Chondrocyte (in vitro differentiated cells): Measurements from ENCODE around the gene MEIS2. TPM values are rescaled to one million over a fixed set of nuclear protein-coding genes. Genes with fewer than 3 reads are reported as not detected.

ENCODE experiments used
- DNase-seq: peaks from one replicate; pipeline ENCODE4 v3.0.0; 2021; ENCODE audit warnings: mixed read lengths, low spot score
- H3K27ac Mint-ChIP-seq: one replicate; pipeline ENCODE4 v1.8.0; 2021; ENCODE audit warnings: mild to moderate bottlenecking, moderate library complexity, mixed read lengths; ENCODE audit not compliant: unreplicated experiment
- H3K27me3 Mint-ChIP-seq: 2 replicates; pipeline ENCODE4 v1.8.0; 2021; ENCODE audit warnings: low read depth, mixed read lengths
- H3K36me3 Mint-ChIP-seq: 2 replicates; pipeline ENCODE4 v1.8.0; 2021; ENCODE audit warnings: low read depth, mixed read lengths
- H3K4me1 Mint-ChIP-seq: 2 replicates; pipeline ENCODE4 v1.8.0; 2021; ENCODE audit warnings: low read depth, mild to moderate bottlenecking, mixed read lengths
- H3K4me3 Mint-ChIP-seq: one replicate; pipeline ENCODE4 v1.8.0; 2021; ENCODE audit warnings: mild to moderate bottlenecking, moderate library complexity, mixed read lengths; ENCODE audit not compliant: unreplicated experiment
- H3K9me3 Mint-ChIP-seq: 2 replicates; pipeline ENCODE4 v1.8.0; 2021; ENCODE audit warnings: low read depth, mixed read lengths
- total RNA-seq: library from RNA; stranded (reverse); gene quantifications from 3 replicates; pipeline ENCODE4 v1.2.1, GENCODE V29; 2021
- TF ChIP-seq, protein P1 (sequence below): fragments of 200-600 bp; sonication (generic); IDR thresholded peaks from 2 replicates; pipeline ENCODE4 v1.5.0; 2021; ENCODE audit warnings: antibody characterized with exemption, mild to moderate bottlenecking, moderate library complexity

MEIS2 gene
- total RNA-seq, 1 donor from 2014 or later = 28.3 TPM

- peaks cover 33% of the 10 kb centered on the region for H3K4me1 Mint-ChIP-seq
- no peak overlapping the region for H3K27ac Mint-ChIP-seq
- no peaks in the 10 kb centered on the region for H3K9me3 Mint-ChIP-seq
- H3K27me3 Mint-ChIP-seq = peaks cover 83% of the 10 kb centered on the region
- no peak overlapping the region for H3K4me3 Mint-ChIP-seq
- peaks cover 11% of the 10 kb centered on the region for H3K36me3 Mint-ChIP-seq
- TF ChIP-seq, protein P1, sequence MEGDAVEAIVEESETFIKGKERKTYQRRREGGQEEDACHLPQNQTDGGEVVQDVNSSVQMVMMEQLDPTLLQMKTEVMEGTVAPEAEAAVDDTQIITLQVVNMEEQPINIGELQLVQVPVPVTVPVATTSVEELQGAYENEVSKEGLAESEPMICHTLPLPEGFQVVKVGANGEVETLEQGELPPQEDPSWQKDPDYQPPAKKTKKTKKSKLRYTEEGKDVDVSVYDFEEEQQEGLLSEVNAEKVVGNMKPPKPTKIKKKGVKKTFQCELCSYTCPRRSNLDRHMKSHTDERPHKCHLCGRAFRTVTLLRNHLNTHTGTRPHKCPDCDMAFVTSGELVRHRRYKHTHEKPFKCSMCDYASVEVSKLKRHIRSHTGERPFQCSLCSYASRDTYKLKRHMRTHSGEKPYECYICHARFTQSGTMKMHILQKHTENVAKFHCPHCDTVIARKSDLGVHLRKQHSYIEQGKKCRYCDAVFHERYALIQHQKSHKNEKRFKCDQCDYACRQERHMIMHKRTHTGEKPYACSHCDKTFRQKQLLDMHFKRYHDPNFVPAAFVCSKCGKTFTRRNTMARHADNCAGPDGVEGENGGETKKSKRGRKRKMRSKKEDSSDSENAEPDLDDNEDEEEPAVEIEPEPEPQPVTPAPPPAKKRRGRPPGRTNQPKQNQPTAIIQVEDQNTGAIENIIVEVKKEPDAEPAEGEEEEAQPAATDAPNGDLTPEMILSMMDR = no peak
- DNase-seq = no peak
Observed at GRCh38 chr15:37107071-37107743, 6.9 kb upstream of the MEIS2 start.

DNA sequence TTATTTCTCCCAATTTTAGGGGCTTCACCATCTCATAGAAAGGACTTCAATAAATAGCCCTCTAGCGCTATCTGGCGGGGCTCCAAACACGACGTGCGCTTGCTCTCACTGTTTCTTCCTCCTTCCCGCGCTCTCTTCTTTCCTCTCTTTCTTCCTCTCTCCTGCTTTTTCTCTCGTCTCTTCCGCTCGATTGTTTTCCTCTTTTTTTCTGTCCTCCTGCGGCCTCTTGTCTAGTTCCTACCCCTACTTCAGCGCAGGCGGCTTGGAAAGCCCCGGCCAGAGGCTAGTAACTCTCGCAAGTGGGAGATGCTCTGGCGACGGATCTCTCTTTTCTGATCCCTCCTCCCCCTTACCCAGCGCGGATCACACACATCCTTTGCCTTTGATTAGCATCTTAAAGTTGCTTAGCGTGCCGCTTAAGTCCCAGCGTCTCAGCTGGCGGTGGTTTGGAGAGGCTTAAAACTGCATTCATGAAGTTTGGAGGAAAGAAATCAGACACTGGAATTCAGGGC lies 6.2 kb upstream of the MEIS2 start:
- peak overlapping the region; percentile 67 for H3K4me3 Mint-ChIP-seq
- H3K9me3 Mint-ChIP-seq = no peaks in the 10 kb centered on the region
- H3K36me3 Mint-ChIP-seq = peaks cover 11% of the 10 kb centered on the region
- TF ChIP-seq, protein P1 = peak; percentile 78
- H3K27ac Mint-ChIP-seq = no peak overlapping the region
- H3K27me3 Mint-ChIP-seq = peaks cover 79% of the 10 kb centered on the region
- peaks cover 36% of the 10 kb centered on the region for H3K4me1 Mint-ChIP-seq
- no peak for DNase-seq

DNA sequence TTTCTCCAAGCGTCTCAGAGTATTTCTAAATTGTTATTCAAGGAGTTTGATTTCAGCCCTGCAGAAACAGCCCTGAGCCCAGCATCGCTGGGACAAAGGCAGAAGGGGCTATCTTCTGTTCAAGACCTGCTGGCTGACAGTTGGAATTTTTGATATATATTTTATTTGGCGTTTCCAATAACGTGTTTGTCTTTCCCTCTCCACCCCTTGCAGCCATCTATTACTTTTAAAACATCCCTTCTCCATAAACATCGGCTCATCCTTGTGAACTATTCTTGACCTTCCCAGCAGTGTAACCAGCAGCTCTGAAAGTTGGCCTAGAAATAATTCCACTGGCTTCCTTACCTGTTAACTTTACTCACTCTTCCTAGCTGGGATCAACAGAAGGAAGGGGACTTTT lies 5.5 kb upstream of the MEIS2 start:
- Mint-ChIP-seq H3K27ac (no peak overlapping the region), H3K4me1 (peaks cover 34% of the 10 kb centered on the region), H3K4me3 (no peak overlapping the region), H3K36me3 (peaks cover 13% of the 10 kb centered on the region), H3K9me3 (no peaks in the 10 kb centered on the region), H3K27me3 (peaks cover 72% of the 10 kb centered on the region)
- TF ChIP-seq, protein P1 = no peak
- no peak for DNase-seq

DNA sequence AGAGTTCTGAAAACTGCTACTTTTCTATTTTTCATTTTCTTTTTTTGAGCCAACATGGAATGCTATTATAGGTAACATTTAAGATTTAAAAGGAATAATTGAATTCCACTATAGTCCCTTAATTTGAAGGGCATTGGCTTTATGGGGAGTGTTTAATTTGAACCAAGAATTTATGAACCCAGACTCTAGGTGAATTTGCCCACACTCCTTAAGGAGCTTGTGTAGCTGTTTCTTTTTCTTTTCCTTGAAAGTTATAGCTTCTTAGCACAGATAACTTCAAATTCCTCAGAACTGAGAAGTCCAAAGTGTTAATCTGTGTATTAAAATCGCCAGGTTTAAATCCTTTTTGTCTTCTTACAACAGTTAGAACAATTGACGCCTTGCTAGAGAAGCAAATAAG lies 4.7 kb upstream of the MEIS2 start:
- Mint-ChIP-seq H3K27me3 (peaks cover 63% of the 10 kb centered on the region), H3K4me3 (no peak overlapping the region), H3K9me3 (no peaks in the 10 kb centered on the region), H3K36me3 (peaks cover 14% of the 10 kb centered on the region), H3K27ac (no peak overlapping the region), H3K4me1 (peaks cover 25% of the 10 kb centered on the region)
- DNase-seq = no peak
- TF ChIP-seq, protein P1 = no peak

DNA sequence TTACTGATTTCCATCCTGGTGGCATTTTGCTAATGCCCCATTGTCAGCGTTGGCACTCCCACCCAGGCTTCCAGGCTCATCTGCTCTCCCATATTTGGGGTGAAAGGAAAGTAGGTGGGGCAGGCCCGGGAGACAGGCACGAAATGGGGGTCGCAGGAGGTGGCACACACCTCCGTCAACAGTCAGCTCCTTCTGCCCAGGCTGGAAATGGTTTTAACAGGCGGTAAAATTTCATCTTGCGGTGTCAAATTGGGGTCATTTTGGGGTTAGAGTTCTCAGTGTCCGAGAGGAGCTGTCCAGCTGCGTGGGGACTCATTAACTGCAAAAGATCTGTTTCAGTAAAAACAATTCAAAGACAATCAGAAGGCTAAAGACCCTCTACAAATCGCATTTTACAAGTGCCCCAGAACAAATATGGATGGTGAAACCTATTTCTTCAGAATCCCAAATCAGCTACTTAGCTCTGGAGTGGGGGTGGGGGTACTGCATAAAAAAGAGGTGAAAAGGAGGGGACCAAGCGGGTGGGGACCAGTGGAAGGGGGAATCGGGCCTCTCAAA lies 4.2 kb upstream of the MEIS2 start:
- peaks cover 60% of the 10 kb centered on the region for H3K27me3 Mint-ChIP-seq
- no peak for DNase-seq
- H3K4me3 Mint-ChIP-seq = no peak overlapping the region
- peaks cover 14% of the 10 kb centered on the region for H3K36me3 Mint-ChIP-seq
- peaks cover 22% of the 10 kb centered on the region for H3K4me1 Mint-ChIP-seq
- no peak overlapping the region for H3K27ac Mint-ChIP-seq
- H3K9me3 Mint-ChIP-seq = no peaks in the 10 kb centered on the region
- TF ChIP-seq, protein P1 = no peak
